ENCODE measurements around the gene NEK1.

NEK1 gene

DNA sequence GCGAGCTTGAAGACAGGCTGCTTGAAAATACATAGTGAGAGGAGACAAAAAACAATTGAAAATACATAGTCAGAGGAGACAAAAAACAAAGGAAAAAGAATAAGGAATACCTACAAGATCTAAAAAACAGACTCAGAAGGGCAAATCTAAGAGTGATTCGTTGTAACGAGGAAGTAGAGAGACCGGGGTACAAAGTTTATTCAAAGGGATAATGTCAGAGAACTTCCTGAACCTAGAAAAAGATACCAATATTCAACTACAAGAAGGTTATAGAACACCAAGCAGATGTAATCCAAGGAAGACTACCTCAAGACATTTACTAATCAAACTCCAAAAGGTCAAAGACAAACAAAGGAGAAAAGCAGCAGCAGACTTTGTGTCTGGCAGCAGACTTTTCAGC lies 165.6 kb downstream of the NEK1 start:
- TF ChIP-seq, protein P1, sequence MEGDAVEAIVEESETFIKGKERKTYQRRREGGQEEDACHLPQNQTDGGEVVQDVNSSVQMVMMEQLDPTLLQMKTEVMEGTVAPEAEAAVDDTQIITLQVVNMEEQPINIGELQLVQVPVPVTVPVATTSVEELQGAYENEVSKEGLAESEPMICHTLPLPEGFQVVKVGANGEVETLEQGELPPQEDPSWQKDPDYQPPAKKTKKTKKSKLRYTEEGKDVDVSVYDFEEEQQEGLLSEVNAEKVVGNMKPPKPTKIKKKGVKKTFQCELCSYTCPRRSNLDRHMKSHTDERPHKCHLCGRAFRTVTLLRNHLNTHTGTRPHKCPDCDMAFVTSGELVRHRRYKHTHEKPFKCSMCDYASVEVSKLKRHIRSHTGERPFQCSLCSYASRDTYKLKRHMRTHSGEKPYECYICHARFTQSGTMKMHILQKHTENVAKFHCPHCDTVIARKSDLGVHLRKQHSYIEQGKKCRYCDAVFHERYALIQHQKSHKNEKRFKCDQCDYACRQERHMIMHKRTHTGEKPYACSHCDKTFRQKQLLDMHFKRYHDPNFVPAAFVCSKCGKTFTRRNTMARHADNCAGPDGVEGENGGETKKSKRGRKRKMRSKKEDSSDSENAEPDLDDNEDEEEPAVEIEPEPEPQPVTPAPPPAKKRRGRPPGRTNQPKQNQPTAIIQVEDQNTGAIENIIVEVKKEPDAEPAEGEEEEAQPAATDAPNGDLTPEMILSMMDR (IDR thresholded peaks at IDR 0.05), result no peak

DNA sequence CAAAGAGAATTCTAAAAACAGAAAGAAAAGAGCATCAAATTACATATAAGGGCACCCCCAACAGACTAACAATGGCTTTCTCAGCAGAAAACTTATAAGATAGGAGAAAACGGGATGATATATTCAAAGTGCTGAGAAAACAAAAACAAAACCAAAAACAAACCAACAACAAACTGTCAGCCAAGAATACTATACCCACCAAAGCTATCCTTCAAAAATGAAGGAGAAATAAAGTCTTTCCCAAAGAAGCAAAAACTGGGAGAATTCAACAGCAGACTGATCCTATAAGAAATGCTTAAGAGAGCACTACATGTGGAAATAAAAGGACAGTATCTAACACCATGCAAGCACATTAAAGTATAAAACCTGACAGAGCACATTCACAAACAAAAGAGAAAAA lies 168.6 kb downstream of the NEK1 start:
- TF ChIP-seq, protein P1 (IDR thresholded peaks at IDR 0.05), result no peak

DNA sequence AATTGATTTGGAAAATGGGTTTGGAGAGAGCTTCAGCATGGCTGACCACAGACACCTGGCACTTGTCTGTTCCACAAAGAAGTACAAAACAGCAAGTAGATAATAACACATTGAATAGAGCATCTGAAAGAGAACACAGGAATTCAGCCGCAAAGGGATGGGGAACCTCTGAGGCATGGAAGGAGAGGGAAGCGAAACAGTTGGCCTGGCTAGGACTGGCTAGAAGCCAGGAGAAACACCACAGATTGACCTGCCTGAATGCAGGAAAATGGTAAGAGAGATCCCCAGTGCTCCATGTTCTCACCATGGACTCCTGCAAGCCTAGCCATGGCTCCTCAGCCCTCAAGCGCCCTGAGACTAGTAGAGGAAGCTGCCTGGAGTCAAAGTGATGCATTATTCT lies 171.9 kb downstream of the NEK1 start:
- TF ChIP-seq, protein P1 (IDR thresholded peaks at IDR 0.05), result no peak

DNA sequence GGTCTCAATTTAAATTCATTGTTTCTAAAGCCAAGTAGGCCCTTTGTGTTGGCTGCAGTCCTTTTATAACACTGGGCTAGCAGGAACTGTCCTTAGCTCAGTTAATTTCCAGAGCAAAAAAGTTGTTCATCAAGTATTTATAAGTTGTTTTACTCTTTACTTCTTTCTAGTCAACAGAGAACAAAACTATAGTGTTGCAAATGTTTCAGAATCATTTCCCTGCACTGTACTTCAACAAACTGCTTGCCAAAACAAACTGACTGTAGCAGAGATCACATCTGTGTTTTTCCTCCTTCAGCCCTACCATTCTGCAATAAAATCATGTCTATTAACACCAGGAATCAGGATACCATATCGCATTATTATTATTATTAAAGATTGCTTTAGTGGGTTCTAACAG lies 173.1 kb downstream of the NEK1 start:
- TF ChIP-seq, protein P1 (IDR thresholded peaks at IDR 0.05), result no peak

DNA sequence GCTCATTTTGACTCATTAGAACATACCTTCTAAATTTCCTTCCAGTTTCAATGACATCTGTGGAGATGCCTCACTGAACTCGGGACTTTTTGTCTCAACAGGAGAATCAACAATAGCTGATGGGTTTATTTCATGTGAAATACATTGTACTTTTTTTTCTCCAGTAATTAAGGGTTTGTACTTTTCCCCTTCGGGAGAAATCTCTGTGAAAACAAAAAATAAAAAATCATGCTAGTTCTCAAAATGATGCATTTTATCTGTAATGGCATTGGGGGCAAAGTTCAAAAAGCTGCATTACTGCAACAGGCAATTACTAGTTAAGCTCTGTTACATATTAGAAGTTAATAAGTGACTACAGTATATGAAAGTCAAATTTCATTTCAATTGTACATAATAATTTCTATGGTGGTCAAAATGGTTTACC lies 174.3 kb downstream of the NEK1 start:
- TF ChIP-seq, protein P1 (IDR thresholded peaks at IDR 0.05), result no peak

DNA sequence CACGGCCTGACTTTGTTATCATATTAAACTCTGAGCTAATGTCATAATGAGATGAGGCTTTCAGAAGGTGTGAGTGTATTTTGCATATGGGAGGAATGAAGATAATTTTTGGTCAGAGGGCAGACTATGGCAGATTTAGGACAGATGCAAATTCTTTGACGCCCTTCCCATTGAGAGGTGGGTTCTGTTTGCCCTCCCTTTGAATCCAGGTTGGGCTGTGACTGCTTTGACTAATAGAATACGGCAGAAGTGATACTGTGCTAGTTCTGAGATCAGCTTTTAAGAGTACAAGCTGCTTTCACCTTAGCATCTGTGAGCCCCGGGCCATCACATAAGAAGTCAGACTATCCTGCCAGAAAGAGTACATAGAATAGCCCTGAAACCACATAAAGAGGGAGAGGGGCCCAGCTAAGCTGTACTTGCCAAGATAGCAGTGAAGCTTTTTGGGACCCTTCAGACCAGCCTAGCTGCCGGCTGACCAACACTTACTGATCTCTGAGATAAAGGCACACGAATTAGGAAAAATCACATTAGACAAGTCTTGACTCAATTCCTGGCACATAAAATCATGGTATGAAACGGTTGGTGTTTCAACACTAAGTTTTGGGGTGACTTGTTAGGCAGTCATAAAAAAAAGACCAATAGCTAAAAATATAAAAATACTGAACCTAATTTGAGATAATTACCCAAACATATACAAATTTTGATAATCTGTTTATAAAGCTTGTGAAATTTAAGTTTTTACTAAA lies 174.9 kb downstream of the NEK1 start:
- TF ChIP-seq, protein P1 (IDR thresholded peaks at IDR 0.05), result no peak

DNA sequence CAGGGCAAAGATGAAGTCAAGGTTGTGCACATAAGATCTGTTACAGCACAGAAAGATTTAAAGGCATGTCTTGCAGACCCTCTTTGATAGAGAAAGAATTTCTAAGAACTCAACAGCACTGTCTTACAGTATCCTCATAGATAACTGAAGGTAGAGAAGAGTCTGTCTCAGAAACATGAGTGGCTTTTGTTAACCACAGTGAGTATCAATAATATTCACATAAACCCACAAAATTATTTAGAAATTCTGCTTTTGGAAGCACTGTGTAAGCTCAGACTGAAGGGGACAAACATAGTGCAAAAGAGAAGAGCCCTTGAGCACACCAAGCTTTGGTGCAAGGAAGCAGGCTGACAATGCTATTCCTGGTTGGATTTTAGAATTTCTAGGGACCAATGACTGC lies 175.6 kb downstream of the NEK1 start:
- TF ChIP-seq, protein P1 (IDR thresholded peaks at IDR 0.05), result no peak

DNA sequence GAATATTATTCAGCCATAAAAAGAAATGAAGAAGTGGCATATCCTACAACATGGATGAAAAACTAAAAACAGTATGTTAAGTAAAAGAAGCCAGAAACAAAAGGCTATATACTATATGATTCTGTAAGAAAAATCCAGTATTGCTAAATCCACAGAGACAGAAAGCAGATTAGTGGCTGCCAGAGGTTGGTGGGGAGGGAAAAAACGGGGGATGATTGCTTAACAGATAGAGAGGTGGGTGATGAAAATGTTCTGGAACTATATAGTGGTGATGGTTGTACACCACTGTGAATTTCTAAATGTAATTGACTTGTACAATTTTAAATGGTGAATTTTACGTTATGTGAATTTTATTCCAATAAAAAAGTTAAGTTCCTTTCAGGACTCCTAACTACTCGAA lies 184.0 kb downstream of the NEK1 start:
- TF ChIP-seq, protein P1 (IDR thresholded peaks at IDR 0.05), result no peak

Data from LNCAP (cell line).